HG03135 (cell line): Measurements from ENCODE around the gene SIRPA.

Source experiments
- ATAC-seq: cut with Tn5 transposase; IDR thresholded peaks from one replicate; pipeline ENCODE4 v1.9.1; 2021; ENCODE audit warnings: mild to moderate bottlenecking, moderate library complexity; ENCODE audit not compliant: unreplicated experiment

Gene SIRPA

GRCh38 chr20:1946762-1947534, 51.7 kb downstream of the SIRPA start:
- ATAC-seq = no peak

GRCh38 chr20:1947535-1947846, 52.3 kb downstream of the SIRPA start:
- no peak for ATAC-seq

DNA sequence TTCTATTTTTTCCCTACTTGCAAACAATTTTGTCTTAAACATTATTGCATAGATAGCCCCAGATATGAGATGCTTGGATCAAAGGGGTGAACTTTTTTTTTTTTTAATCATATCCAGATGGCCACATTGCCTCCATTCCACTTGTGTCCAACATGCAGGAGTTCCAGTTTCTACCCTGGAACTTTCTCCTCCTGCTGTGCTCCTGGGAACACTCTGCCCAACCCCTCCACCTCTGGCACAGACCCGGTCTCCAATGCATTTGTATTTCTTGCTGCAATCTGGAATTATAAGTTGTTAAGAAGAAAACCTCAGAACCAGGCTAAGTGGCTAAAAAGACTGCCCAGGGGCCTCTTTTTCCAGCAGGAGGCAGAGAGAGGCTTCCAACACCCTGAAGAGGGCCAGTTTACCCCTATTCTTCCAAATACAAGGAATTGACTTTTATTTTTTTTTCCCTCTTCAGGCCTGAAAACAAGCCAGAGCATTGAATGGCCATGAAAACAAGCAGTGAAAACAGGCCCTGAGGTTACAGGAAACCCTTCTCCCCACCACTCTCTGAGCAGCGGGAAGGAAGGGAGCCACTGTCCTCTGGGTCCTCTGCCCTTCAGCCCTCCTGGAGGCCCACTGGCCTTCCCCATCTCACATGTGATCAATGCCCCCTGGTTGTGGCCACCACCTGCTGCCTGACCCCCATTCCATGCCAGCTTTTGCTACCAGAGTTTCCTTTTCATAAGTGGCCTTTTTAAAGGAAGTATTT, 54.3 kb downstream of the SIRPA start:
- ATAC-seq = no peak

- no peak for ATAC-seq
Observed at GRCh38 chr20:1950836-1951235, 55.6 kb downstream of the SIRPA start.

DNA sequence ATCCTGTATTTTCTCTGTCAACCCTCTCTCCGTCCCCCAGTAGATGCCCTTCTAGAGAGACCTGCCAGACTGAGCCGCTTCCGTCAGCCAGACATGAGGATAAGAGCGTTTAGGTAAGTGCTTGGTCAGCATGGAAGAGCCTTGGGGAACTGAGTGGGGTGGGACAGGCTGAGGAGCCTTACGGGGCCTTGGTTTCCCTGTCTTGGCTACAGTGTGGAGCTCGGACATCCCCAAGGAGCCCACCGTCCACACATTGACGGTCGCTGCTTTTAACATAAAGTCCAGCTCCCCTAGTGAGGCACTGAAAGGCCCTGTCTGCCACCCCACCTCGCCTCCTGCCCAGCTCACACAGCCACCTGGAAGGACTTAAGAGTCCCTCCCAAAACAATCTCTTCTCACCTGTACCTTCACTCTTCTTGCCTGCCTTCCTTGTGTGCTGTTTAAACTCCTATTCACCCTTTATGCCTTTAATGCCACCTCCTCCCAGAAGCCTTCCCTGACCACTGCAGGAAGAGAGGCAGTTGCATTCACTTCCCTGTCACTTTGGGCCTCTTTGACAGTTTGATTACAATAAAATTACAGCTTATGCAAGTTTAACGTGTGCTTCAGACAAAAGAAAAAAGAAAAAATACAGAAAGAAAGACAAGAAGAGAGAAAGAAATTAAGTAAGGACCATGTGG, 56.4 kb downstream of the SIRPA start:
- no peak for ATAC-seq

DNA sequence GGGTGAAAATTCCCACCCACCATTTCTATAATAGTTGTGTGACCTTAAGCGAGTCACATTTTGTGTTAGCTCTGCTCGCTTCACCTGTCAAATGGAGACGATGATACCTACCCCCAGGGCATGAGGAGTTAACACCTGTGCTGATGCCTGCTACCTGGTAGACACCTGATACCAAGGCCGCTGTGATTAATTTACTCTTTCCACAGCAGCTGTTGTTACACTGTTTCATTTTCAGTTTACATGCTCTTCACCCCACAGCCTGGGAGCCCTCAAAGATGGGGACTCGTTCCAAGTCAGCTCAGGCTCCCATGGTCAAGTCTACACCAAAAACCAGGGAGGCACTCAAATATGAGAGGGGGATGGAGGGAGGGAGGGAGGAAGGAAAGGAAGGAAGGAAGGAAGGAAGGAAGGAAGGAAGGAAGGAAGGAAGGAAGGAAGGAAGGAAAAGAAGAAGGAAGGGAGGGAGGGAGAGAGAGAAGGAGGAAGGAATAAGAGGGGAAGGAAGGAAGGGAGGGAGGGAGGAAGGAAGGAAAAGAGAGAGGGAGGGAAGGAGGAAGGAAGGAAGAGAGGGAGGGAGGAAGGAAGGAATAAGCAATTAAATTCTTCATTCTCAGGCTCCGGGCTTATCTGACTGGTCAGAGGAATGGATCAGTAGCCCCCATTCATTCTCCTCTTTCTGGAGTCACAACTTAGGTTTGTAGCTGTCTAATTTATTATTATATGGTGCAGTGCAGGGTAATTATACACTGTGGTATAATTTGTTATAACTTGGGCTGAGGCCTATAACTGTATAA, 57.7 kb downstream of the SIRPA start:
- no peak for ATAC-seq

DNA sequence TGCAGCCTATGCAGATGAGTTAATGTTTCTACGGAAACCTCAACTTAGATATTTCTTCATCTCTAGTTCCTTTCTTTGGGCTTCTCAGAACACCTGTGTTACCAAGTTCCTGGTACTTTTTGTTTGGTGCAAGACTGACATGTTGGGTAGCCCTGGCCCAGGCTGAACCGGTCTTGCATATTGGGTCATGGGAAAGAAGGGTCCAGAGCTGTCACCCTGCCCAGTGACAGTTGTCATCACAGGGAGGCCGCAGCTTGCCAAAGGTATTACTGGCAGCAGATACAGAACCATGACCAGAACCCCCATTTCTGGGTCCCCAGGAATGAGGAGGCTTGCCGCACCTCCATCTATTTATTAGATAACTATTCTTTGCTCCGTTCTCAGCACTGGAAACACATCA, 58.4 kb downstream of the SIRPA start:
- no peak for ATAC-seq

DNA sequence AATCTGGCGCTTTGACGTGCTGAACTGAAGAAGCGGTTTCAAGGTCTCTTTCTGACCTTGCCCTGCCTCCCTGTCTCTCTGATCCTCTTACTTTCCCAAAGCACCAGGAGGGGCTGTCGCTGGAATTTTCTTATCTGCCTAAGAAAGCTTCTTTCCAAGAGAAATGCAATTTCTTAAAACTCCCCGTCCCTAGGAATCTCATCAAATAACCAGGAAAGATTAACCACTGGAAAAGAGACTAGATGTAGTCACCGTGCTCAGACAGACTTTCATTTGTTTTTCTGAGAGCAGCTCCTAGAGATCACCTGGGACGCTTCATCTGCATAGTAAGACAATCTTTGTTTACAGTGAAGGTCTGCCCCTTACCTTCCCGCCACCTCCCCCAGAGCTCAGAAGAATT, 60.0 kb downstream of the SIRPA start:
- no peak for ATAC-seq

- no peak for ATAC-seq
Observed at GRCh38 chr20:1958426-1958825, 63.2 kb downstream of the SIRPA start.

GRCh38 chr20:1959156-1959555, 63.9 kb downstream of the SIRPA start:
- no peak for ATAC-seq

GRCh38 chr20:1961374-1961773, 66.2 kb downstream of the SIRPA start:
- ATAC-seq = no peak

DNA sequence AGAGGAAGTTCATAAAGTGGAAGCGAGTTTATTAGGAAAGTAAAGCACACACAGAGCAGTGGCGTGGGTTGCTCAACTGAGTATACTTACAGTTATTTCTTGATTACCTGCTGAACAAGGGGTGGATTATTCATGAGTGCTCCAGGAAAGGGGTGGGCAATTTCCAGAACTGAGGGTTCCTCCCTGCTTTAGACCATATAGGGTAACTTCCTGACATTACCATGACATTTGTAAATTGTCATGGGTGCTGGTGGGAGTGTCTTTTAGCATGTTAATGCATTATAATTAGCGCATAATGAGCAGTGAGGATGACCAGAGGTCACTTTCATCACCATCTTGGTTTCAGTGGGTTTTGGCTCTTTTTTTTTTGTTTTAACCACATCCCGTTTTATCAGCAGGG, 68.9 kb downstream of the SIRPA start:
- no peak for ATAC-seq

- no peak for ATAC-seq
Observed at GRCh38 chr20:1964659-1965405, 69.6 kb downstream of the SIRPA start.

DNA sequence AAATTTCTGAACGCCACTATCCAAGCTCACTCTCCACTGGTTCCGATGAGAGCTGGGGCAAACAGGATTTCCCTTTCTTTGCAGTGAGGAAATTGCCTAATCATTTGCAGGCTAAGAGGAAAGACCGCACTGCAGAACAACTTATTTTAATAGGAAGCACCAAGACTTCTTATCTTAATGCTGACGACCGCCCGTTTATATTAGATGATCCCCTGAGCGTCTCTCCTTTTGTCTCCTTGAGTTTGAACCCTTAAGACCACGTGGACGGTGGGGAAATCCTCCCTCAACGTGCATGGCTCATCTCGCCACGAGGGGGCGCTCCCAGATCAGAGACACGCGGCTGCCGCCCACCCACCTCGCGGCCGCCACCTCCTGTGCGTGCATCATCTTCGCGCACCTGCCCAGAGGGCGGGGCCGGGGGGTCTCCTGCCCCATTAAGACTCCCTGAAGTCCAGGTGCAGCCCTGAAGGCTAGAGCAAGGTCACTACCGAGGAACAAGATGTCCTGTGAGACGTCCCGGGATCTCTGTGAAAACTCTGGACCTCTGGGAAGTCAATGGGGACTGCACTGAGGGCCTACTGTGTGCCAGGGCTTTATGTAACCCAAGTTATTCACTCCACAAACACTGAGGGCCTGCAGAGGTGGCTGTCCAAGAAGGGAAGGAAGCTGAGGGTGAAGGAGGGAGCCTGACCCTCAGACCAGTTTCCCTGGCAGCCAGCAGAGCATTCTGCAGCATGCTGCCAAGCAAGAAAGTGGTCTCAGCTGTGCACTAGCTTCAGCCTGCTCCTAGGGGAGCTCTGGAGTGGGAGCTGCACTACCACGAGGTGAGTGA, 70.5 kb downstream of the SIRPA start:
- ATAC-seq = no peak

GRCh38 chr20:1968964-1969363, 73.8 kb downstream of the SIRPA start:
- no peak for ATAC-seq

GRCh38 chr20:1971893-1972586, 76.8 kb downstream of the SIRPA start:
- ATAC-seq = no peak

GRCh38 chr20:1973601-1974440, 78.6 kb downstream of the SIRPA start:
- no peak for ATAC-seq

DNA sequence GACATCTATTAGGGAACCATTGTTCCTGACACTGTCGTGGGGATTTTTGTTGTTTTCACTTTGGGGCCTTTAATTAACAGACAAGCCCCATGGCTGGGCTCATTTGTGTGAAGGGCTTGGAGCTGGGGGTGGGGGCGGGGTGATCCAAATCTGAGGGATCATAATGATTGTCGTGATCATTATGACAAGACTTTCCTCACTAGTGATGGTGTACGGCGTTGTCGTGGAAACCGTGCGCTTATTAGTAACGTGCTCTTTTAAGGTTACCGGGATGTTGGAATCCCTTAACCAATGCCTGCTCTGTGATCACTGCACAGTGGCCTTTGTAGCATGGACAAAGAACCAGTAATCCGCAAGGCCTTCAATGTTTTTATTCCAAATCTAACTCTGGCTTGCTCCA, 80.1 kb downstream of the SIRPA start:
- no peak for ATAC-seq
